Measurements from ENCODE around the gene LRP1B.

LRP1B gene

GRCh38 chr2:141311430-141311829 is 819.4 kb downstream of the LRP1B start:
- no peak for DNase-seq
- Histone ChIP-seq H3K4me3 (ENCODE audit: low read depth, low read length) (no peak overlapping the region), H3K36me3 (no peaks in the 10 kb centered on the region)

GRCh38 chr2:141306368-141306767 is 824.4 kb downstream of the LRP1B start:
- Histone ChIP-seq H3K4me1 (no peaks in the 10 kb centered on the region), H3K36me3 (no peaks in the 10 kb centered on the region), H3K27me3 (no peaks in the 10 kb centered on the region), H3K9me3 (no peaks in the 10 kb centered on the region), H3K4me3 (ENCODE audit: low read depth, low read length) (no peak overlapping the region)
- no peak for TF ChIP-seq CTCF (IDR thresholded peaks at IDR 0.05; ENCODE audit: low read depth, low read length)
- no peak for DNase-seq

More at GRCh38 chr2:141311430-141311829, 819.4 kb downstream of the LRP1B start:
- H3K4me1 ChIP-seq: no peaks in the 10 kb centered on the region
- no peaks in the 10 kb centered on the region for H3K9me3 ChIP-seq
- H3K27me3 ChIP-seq: no peaks in the 10 kb centered on the region
- TF ChIP-seq CTCF (IDR thresholded peaks at IDR 0.05; ENCODE audit: low read depth, low read length): no peak

- Histone ChIP-seq H3K27me3 (no peaks in the 10 kb centered on the region), H3K36me3 (no peaks in the 10 kb centered on the region), H3K4me3 (ENCODE audit: low read depth, low read length) (no peak overlapping the region), H3K4me1 (no peaks in the 10 kb centered on the region), H3K9me3 (no peaks in the 10 kb centered on the region)
- no peak for TF ChIP-seq CTCF (IDR thresholded peaks at IDR 0.05; ENCODE audit: low read depth, low read length)
- DNase-seq: no peak
Observed at GRCh38 chr2:141301551-141301950, 829.3 kb downstream of the LRP1B start.

GRCh38 chr2:141280037-141280436 is 850.8 kb downstream of the LRP1B start:
- TF ChIP-seq CTCF (IDR thresholded peaks at IDR 0.05; ENCODE audit: low read depth, low read length): no peak
- no peaks in the 10 kb centered on the region for H3K9me3 ChIP-seq
- H3K36me3 ChIP-seq: no peaks in the 10 kb centered on the region
- H3K4me3 ChIP-seq (ENCODE audit: low read depth, low read length): no peak overlapping the region
- no peaks in the 10 kb centered on the region; the same call in 1 of the 2 replicates for H3K4me1 ChIP-seq
- H3K27me3 ChIP-seq: no peaks in the 10 kb centered on the region
- DNase-seq: no peak

GRCh38 chr2:141271346-141271745 is 859.5 kb downstream of the LRP1B start:
- no peak for DNase-seq
- Histone ChIP-seq H3K27me3 (no peaks in the 10 kb centered on the region), H3K4me3 (ENCODE audit: low read depth, low read length) (no peak overlapping the region), H3K36me3 (no peaks in the 10 kb centered on the region), H3K4me1 (no peaks in the 10 kb centered on the region), H3K9me3 (no peaks in the 10 kb centered on the region)
- no peak for TF ChIP-seq CTCF (IDR thresholded peaks at IDR 0.05; ENCODE audit: low read depth, low read length)

GRCh38 chr2:141264848-141265247 is 866.0 kb downstream of the LRP1B start:
- Histone ChIP-seq H3K27me3 (no peaks in the 10 kb centered on the region), H3K36me3 (no peaks in the 10 kb centered on the region), H3K4me1 (no peaks in the 10 kb centered on the region), H3K9me3 (no peaks in the 10 kb centered on the region), H3K4me3 (ENCODE audit: low read depth, low read length) (no peak overlapping the region)
- DNase-seq: no peak
- no peak for TF ChIP-seq CTCF (IDR thresholded peaks at IDR 0.05; ENCODE audit: low read depth, low read length)
